ENCODE data around the gene GUCY2C. TPM values are rescaled to one million over a fixed set of nuclear protein-coding genes. Genes with fewer than 3 reads are reported as not detected.
"Not testable (repeated sequence)": the region's sequence is repeated elsewhere in the genome, so short reads cannot be mapped to it uniquely, and the experiment has no call there.

Gene GUCY2C
- total RNA-seq, 1 experiment from 2014 or later = not detected

DNA sequence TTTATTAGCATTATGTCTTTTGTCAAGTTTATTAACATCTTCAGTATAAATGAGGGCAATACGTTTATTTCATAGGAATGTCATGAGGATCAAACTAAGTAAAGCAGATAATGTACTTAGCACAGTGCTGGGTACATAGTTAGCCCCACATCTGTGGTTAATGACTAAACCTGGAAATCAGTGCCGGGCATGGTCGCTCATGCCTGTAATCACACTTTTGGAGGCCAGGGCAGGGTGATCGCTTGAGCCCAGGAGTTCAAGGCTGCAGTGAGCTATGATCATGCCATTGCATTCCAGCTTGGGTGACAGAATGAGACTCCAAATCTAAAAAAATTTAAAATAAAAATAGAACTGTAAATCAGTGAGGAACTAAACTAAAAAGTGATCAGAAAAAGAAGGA is 44.8 kb upstream of the GUCY2C start:
- H3K27me3 ChIP-seq (ENCODE audit: low read length) = no peaks in the 10 kb centered on the region
- TF ChIP-seq, protein P1, sequence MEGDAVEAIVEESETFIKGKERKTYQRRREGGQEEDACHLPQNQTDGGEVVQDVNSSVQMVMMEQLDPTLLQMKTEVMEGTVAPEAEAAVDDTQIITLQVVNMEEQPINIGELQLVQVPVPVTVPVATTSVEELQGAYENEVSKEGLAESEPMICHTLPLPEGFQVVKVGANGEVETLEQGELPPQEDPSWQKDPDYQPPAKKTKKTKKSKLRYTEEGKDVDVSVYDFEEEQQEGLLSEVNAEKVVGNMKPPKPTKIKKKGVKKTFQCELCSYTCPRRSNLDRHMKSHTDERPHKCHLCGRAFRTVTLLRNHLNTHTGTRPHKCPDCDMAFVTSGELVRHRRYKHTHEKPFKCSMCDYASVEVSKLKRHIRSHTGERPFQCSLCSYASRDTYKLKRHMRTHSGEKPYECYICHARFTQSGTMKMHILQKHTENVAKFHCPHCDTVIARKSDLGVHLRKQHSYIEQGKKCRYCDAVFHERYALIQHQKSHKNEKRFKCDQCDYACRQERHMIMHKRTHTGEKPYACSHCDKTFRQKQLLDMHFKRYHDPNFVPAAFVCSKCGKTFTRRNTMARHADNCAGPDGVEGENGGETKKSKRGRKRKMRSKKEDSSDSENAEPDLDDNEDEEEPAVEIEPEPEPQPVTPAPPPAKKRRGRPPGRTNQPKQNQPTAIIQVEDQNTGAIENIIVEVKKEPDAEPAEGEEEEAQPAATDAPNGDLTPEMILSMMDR (conservative IDR thresholded peaks at IDR 0.05; ENCODE audit: low read depth, low read length) = no peak
- TF ChIP-seq EZH2 (IDR thresholded peaks at IDR 0.05; ENCODE audit: low read length, unreplicated experiment) = no peak
- TF ChIP-seq EZH2phosphoT487 (IDR thresholded peaks at IDR 0.05; ENCODE audit: borderline replicate concordance, low read length) = no peak
- H3K4me3 ChIP-seq (ENCODE audit: low read length) = no peak overlapping the region
- no TSS peak for BruUV-seq (replicated peaks)
- no peaks in the 10 kb centered on the region for H3K36me3 ChIP-seq (ENCODE audit: low read depth, low read length)
- no peak overlapping the region for H3K4me2 ChIP-seq (ENCODE audit: low read length)
- ChIA-PET CTCF (no interaction called here), POLR2A (ENCODE audit: unreplicated experiment) (no interaction called here)
- H3K27ac ChIP-seq (ENCODE audit: low read length) = no peak overlapping the region
- intact Hi-C loops (cut with micrococcal nuclease) = no loop called here
- no peaks in the 10 kb centered on the region for H3K79me2 ChIP-seq (ENCODE audit: low read length)
- no peak for DNase-seq
- H3K9me3 ChIP-seq (ENCODE audit: low read length) = no peaks in the 10 kb centered on the region
- no peaks in the 10 kb centered on the region for H3F3A ChIP-seq (ENCODE audit: low read length, unreplicated experiment)
- ATAC-seq = no peak
- no peak overlapping the region for H2AFZ ChIP-seq (ENCODE audit: low read length)
- no peak overlapping the region for H3K9ac ChIP-seq (ENCODE audit: low read length)
- H3K9me2 ChIP-seq (replicated peaks; ENCODE audit: low read length) = no peaks in the 10 kb centered on the region
- no peaks in the 10 kb centered on the region for H4K20me1 ChIP-seq (ENCODE audit: low read length)
- H3K4me1 ChIP-seq (ENCODE audit: insufficient read depth, low read length) = no peaks in the 10 kb centered on the region

DNA sequence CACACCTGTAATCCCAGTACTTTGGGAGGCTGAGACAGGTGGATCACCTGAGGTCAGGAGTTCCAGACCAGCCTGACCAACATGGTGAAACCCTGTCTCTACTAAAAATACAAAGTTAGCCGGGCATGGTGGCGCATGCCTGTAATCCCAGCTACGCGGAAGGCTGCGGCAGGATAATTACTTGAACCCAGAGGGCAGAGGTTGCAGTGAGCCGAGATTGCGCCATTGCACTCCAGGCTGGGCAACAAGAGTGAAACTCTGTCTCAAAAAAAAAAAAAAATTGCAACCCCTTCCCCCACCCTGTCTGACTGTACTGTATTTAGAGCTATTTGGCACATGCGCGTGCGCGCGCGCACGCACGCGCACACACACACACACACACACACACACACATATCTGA is 40.0 kb upstream of the GUCY2C start:
- POLR2A ChIA-PET (ENCODE audit: unreplicated experiment); H3K4me3 ChIP-seq (ENCODE audit: low read length); intact Hi-C loops (cut with micrococcal nuclease); H3K79me2 ChIP-seq (ENCODE audit: low read length); H3K4me2 ChIP-seq (ENCODE audit: low read length); H3K9me3 ChIP-seq (ENCODE audit: low read length); H3K9me2 ChIP-seq (replicated peaks; ENCODE audit: low read length); DNase-seq; ATAC-seq; H4K20me1 ChIP-seq (ENCODE audit: low read length); H3K36me3 ChIP-seq (ENCODE audit: low read depth, low read length); H3K27ac ChIP-seq (ENCODE audit: low read length); H2AFZ ChIP-seq (ENCODE audit: low read length); BruUV-seq (replicated peaks); CTCF ChIA-PET; H3K27me3 ChIP-seq (ENCODE audit: low read length); H3K9ac ChIP-seq (ENCODE audit: low read length); H3F3A ChIP-seq (ENCODE audit: low read length, unreplicated experiment); H3K4me1 ChIP-seq (ENCODE audit: insufficient read depth, low read length): not testable (repeated sequence)

DNA sequence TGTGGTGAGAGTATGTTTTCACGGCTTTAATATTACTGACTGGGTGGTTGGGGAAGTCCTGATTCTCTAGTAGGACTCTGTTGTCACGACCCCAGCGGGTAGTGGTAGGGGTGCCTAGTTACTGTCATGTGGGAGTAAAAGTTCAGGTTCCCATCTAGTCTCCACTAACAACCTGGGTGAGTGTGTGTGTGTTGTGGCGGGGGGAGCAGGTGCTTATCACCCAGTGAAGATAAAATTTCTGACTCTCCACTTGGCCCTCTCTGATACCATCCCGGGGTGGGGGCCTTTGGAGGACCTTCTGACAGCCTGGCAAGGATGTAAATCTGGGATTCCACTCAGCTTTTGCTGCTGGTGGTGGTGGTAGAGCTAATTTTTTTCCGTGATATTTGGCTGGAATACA is 35.4 kb upstream of the GUCY2C start:
- Histone ChIP-seq H3K79me2 (ENCODE audit: low read length) (no peaks in the 10 kb centered on the region), H3K27me3 (ENCODE audit: low read length) (no peaks in the 10 kb centered on the region), H2AFZ (ENCODE audit: low read length) (no peak overlapping the region), H3K27ac (ENCODE audit: low read length) (no peak overlapping the region), H3K9ac (ENCODE audit: low read length) (no peak overlapping the region), H3K4me3 (ENCODE audit: low read length) (no peak overlapping the region), H3K4me1 (ENCODE audit: insufficient read depth, low read length) (no peaks in the 10 kb centered on the region), H3K36me3 (ENCODE audit: low read depth, low read length) (no peaks in the 10 kb centered on the region), H3K4me2 (ENCODE audit: low read length) (no peak overlapping the region), H3K9me2 (replicated peaks; ENCODE audit: low read length) (no peaks in the 10 kb centered on the region), H3F3A (ENCODE audit: low read length, unreplicated experiment) (no peaks in the 10 kb centered on the region), H4K20me1 (ENCODE audit: low read length) (no peaks in the 10 kb centered on the region), H3K9me3 (ENCODE audit: low read length) (no peaks in the 10 kb centered on the region)
- ChIA-PET POLR2A (ENCODE audit: unreplicated experiment) (interaction anchor here (0.7 kb wide), 1 partner anchor 833 kb away, joined by 6 read pairs; no protein-coding TSS in a partner anchor), CTCF (no interaction called here)
- DNase-seq = no peak
- intact Hi-C loops (cut with micrococcal nuclease) = no loop called here
- ATAC-seq = no peak
- TF ChIP-seq EZH2 (IDR thresholded peaks at IDR 0.05; ENCODE audit: low read length, unreplicated experiment) (no peak), EZH2phosphoT487 (IDR thresholded peaks at IDR 0.05; ENCODE audit: borderline replicate concordance, low read length) (no peak)
- TF ChIP-seq, protein P1 (conservative IDR thresholded peaks at IDR 0.05; ENCODE audit: low read depth, low read length) = no peak
- BruUV-seq (replicated peaks) = no TSS peak
